Measurements from ENCODE around the gene OR6N2.

The OR6N2 gene

DNA sequence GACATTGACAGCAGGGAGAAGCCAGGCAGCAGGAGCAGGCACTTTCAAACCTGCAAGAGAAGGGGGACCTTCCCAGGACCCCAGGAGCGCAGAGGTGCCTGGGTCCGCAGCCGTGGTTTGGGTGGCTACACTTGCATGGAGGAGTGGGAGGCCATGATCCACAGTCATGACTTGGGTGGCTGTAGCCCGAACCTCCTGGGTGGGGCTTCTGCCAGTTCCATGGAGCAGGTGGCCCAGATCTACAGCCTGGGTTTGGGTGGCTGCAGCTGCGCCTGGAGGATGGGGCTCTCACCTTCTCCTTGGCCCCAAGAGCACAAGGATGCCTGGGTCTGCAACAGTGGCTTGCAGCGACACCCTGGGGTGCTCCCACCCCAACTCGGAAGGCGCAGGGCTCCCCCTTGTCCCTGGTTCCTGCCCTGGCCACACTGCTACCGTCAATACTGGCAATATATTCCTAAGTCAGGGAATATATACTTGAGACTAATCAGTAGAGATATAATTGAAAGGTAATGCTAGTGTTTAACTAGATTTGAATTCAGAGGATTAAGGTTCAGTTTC, 28.8 kb downstream of the OR6N2 start:
- DNase-seq: no peak

DNA sequence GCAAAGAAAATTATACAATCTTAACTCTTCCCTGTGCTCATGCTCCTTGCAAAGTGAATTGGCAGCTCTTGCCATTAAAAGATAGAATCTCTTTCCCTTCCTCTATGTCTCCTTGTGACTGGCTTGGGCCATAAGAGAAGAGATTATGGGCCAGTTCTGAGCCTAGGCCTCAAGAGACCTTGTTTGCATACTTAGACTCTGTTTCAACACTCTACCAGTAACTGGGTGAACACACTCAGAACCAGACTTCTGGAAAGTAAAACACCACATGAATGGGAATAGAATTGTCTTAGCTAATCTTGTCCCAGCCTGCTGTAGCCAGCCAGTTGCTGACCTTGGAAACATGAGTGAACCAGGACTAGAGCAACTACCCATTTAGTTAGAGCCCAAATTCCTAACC, 45.2 kb downstream of the OR6N2 start:
- DNase-seq: no peak

- no peak for DNase-seq
Measured at GRCh38 chr1:158732524-158732923, 48.5 kb downstream of the OR6N2 start.

DNA sequence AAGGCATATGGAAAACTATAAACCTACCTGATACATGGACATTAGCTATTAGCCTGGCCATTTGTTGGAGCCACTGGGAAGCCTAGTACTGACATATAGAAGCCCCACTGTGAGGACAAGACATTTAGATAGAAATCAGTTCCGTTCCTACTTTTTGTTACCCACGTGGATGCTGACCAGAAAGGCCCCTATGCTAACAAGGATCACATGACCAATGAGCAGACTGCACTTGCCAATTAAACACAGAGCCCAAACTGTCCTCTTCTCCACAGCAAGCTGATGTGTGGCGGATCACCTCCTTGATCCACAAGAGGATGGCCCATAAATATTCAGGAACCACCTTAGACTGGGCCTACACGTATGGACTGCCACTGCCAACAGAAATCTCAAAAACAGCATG, 49.3 kb downstream of the OR6N2 start:
- no peak for DNase-seq

DNA sequence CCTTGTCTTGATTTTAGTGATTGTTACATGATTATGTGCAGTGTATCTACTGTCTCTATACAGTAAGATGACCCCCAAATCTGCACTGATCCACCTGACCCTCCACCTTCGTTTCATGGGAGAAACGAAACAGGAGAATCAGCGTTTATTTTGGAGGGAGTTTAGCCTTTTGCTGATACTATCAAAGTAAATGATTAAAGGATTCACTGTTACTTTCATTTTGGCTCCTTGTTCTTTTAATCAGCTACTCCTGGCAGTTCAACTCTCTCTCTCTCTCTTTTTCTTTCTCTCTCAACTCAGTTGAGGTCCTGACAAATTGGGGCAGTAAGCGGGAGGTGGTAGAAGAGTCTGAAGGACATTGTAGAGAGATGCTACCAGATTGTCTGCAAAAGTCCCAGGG, 50.6 kb downstream of the OR6N2 start:
- no peak for DNase-seq

- DNase-seq: no peak
Measured at GRCh38 chr1:158728510-158729225, 52.3 kb downstream of the OR6N2 start.

GRCh38 chr1:158724442-158724841, 56.6 kb downstream of the OR6N2 start:
- DNase-seq: no peak
